Upper lobe of right lung (tissue), 1 donor: ENCODE results near the gene SPIB. TPM values are rescaled to one million over a fixed set of nuclear protein-coding genes. Genes with fewer than 3 reads are reported as not detected.

Source experiments
- ATAC-seq: fragments of 200-7000 bp; cut with Tn5 transposase; one replicate; pipeline ENCODE4 v1.9.1; 2020; ENCODE audit warnings: mild to moderate bottlenecking, moderate library complexity
- DNase-seq: peaks from one replicate; pipeline ENCODE4 v3.0.0-alpha.2; 2020
- H3K27ac ChIP-seq: fragments of 200-600 bp; one replicate; pipeline ENCODE4 v1.8.0; 2022
- H3K27me3 ChIP-seq: fragments of 200-600 bp; one replicate; pipeline ENCODE4 v1.8.0; 2022; ENCODE audit warnings: mild to moderate bottlenecking
- H3K36me3 ChIP-seq: fragments of 200-600 bp; one replicate; pipeline ENCODE4 v1.8.0; 2022
- H3K4me1 ChIP-seq: fragments of 200-600 bp; one replicate; pipeline ENCODE4 v1.8.0; 2022
- H3K4me3 ChIP-seq: fragments of 200-600 bp; one replicate; pipeline ENCODE4 v1.8.0; 2022; ENCODE audit warnings: mild to moderate bottlenecking
- H3K9me3 ChIP-seq: fragments of 200-600 bp; one replicate; pipeline ENCODE4 v1.8.0; 2022
- intact Hi-C: fragments of 100-400 bp; cut with DNase I; formaldehyde crosslinking; loops from one replicate; pipeline ENCODE4 v1.11.0; 2022
- total RNA-seq: library from RNA; stranded (reverse); fragmentation: NEBNext Ultra II Directional; extraction: Animal tissue kit (Norgen Biotek cat#: 25700); gene quantifications from one replicate; pipeline ENCODE4 v1.2.1, GENCODE V29; 2021
- TF ChIP-seq, protein P1 (sequence below): fragments of 200-600 bp; IDR thresholded peaks from one replicate; pipeline ENCODE4 v1.8.0; 2022; ENCODE audit warnings: antibody characterized with exemption
- donor health status: DM: no; HTN: yes; CAD: no; lungs with severe emphysema.

SPIB gene
- total RNA-seq, 1 donor from 2014 or later, result 0.52 TPM

DNA sequence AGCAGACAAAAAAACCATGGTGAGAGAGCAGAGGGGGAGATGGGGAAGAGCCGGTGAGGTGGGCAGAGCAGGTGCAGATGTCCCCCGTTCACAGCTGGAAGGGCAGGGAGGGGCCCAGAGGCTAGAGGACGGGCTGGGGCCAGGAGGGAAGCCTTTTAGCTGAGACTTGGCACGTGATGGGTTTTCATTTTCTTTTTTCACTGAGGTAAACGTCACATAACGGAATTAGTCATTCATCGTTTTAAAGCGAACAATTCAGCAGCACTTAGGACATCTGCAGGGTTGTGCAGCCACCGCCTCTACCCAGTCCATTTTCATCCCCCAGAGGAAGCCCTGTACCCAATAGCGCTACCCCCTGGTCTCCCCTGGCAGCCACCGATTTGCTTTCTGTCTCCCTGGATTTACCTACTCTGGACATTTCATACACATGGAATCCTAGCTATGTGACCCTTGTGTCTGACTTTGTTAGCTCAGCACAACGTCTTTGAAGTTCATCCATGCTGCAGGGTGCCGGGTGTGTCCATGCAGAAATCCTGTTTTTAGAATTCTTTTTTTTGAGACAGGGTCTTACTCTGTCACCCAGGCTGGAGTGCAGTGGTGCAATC lies 41.5 kb downstream of the SPIB start:
- H3K27me3 ChIP-seq, result peaks cover 15% of the 10 kb centered on the region
- H3K4me3 ChIP-seq, result no peak overlapping the region
- H3K9me3 ChIP-seq, result no peaks in the 10 kb centered on the region
- no peak for ATAC-seq
- H3K36me3 ChIP-seq, result no peaks in the 10 kb centered on the region
- TF ChIP-seq, protein P1, sequence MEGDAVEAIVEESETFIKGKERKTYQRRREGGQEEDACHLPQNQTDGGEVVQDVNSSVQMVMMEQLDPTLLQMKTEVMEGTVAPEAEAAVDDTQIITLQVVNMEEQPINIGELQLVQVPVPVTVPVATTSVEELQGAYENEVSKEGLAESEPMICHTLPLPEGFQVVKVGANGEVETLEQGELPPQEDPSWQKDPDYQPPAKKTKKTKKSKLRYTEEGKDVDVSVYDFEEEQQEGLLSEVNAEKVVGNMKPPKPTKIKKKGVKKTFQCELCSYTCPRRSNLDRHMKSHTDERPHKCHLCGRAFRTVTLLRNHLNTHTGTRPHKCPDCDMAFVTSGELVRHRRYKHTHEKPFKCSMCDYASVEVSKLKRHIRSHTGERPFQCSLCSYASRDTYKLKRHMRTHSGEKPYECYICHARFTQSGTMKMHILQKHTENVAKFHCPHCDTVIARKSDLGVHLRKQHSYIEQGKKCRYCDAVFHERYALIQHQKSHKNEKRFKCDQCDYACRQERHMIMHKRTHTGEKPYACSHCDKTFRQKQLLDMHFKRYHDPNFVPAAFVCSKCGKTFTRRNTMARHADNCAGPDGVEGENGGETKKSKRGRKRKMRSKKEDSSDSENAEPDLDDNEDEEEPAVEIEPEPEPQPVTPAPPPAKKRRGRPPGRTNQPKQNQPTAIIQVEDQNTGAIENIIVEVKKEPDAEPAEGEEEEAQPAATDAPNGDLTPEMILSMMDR, result no peak
- no peak for DNase-seq
- no peak overlapping the region for H3K27ac ChIP-seq
- intact Hi-C loops, result no loop called here
- H3K4me1 ChIP-seq, result no peaks in the 10 kb centered on the region

GRCh38 chr19:50461066-50461875 lies 42.5 kb downstream of the SPIB start:
- Histone ChIP-seq H3K4me3 (no peak overlapping the region), H3K4me1 (no peaks in the 10 kb centered on the region), H3K27me3 (peaks cover 15% of the 10 kb centered on the region), H3K36me3 (no peaks in the 10 kb centered on the region), H3K9me3 (no peaks in the 10 kb centered on the region), H3K27ac (no peak overlapping the region)
- peak; percentile 78 for DNase-seq
- intact Hi-C loops, result no loop called here
- peak; percentile 88 for ATAC-seq
- TF ChIP-seq, protein P1, result peak; percentile 73

DNA sequence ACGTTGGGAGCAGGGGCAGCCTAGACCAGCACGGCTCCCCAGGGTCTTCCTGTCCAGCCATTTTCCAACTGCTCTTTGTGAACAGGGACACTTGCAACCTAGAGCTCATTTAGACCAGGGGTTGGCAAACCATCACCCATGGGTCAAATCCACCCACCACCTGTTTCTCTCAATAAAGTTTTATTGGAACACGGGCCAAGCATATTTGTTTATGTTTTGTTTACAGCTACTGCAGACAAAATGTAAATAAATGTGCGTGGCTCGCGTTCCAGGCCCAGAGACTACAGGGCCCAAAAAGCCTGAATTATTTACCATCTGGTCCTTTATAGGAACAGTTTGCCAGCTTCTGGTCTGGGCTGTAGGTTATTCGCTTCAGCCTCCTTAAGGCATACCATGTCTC lies 44.2 kb downstream of the SPIB start:
- Histone ChIP-seq H3K27ac (no peak overlapping the region), H3K4me3 (no peak overlapping the region), H3K36me3 (no peaks in the 10 kb centered on the region), H3K9me3 (no peaks in the 10 kb centered on the region), H3K27me3 (peaks cover 11% of the 10 kb centered on the region), H3K4me1 (no peaks in the 10 kb centered on the region)
- ATAC-seq (no peak), DNase-seq (no peak)
- intact Hi-C loops, result no loop called here
- TF ChIP-seq, protein P1, result no peak

DNA sequence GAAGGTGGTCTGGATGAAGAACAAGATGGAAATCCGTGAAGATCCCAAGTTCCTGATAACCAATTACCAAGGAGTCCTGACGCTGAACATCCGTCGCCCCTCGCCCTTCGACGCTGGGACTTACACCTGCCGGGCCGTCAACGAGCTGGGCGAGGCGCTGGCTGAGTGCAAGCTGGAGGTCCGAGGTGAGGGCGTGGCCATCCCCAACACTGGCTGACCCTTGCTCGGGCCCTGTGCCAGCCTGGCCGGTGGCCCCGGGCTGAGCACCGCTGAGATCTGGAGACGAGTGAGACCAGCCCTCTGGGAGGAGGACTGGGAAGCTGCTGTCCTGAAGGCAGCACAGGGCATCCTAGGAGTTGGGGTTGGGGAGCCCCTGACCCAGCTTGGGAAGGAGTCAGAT lies 45.6 kb downstream of the SPIB start:
- H3K27ac ChIP-seq, result no peak overlapping the region
- intact Hi-C loops, result no loop called here
- no peak for DNase-seq
- no peaks in the 10 kb centered on the region for H3K36me3 ChIP-seq
- no peak for ATAC-seq
- no peaks in the 10 kb centered on the region for H3K4me1 ChIP-seq
- TF ChIP-seq, protein P1, result no peak
- no peaks in the 10 kb centered on the region for H3K9me3 ChIP-seq
- H3K4me3 ChIP-seq, result no peak overlapping the region
- H3K27me3 ChIP-seq, result no peaks in the 10 kb centered on the region

DNA sequence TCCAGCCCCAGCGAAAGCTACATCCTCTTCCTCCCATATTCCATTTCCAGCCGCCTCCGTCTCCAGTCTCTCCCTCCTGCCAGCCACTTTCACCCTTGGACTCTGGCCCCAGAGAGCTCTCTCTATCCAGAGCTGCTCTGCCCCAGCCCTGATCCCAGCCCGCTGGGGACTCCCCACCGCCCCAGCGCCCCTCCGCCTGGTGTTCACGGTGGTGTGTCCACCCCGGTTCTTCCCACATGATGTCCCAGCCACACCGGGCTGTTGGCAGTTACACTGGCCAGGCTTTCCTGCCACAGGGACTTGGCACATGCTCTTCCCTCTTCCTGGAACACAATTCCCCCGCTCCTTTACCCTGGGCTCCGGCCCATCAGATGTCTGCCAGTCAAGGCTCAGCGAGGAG lies 46.3 kb downstream of the SPIB start:
- no peaks in the 10 kb centered on the region for H3K27me3 ChIP-seq
- no peaks in the 10 kb centered on the region for H3K4me1 ChIP-seq
- no peaks in the 10 kb centered on the region for H3K9me3 ChIP-seq
- H3K27ac ChIP-seq, result no peak overlapping the region
- no peak overlapping the region for H3K4me3 ChIP-seq
- DNase-seq (no peak), ATAC-seq (no peak)
- no peaks in the 10 kb centered on the region for H3K36me3 ChIP-seq
- intact Hi-C loops, result no loop called here
- TF ChIP-seq, protein P1, result no peak
